GM19324 (cell line): ENCODE measurements around the gene GALNT5.
A peak's percentile ranks its signal among the peaks of the same experiment; 100 is the strongest.
"Not testable (repeated sequence)": the region's sequence is repeated elsewhere in the genome, so short reads cannot be mapped to it uniquely, and the experiment has no call there.

Source experiments
- ATAC-seq: cut with Tn5 transposase; IDR thresholded peaks from one replicate; pipeline ENCODE4 v1.9.1; 2021; ENCODE audit warnings: mild to moderate bottlenecking, moderate library complexity; ENCODE audit not compliant: unreplicated experiment, low FRiP score

GALNT5 gene

DNA sequence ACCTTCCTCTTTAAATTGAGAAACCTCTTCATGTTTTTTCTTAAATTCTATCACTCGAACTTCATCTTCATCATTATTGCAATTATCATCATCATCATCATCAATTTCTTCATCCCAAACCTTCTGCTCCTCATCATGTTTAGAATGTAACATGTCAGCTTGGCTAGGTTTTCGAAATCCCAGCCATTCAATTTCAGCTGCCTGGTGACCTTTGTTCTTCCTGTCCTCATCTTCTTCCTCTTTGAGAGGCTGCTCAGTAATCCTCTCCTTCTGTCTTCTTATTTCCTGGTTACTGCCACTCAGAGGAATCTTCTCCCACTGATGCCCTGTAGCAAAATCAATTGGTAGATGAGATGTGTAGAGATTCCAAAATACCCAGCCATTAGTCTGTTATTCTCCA lies 64.0 kb downstream of the GALNT5 start:
- no peak for ATAC-seq

DNA sequence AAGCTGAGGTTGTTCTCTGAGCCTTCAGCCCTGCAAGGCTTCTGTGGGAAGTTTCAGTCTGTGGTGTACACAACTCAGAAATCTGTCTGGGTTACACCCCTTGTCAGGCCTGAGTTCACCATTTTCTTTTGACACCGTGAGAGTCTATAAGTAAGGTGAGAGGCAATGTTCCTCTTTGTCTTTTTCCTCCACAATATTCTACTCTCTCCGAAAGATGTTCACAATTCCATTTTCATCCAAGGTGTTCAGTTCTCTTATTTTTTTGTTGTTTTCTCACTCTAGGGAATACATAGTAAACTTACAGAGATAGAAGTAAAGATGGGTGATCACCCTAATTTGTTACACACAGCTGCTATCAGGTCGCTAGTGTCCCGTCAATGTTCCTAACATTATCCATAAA lies 64.9 kb downstream of the GALNT5 start:
- no peak for ATAC-seq

DNA sequence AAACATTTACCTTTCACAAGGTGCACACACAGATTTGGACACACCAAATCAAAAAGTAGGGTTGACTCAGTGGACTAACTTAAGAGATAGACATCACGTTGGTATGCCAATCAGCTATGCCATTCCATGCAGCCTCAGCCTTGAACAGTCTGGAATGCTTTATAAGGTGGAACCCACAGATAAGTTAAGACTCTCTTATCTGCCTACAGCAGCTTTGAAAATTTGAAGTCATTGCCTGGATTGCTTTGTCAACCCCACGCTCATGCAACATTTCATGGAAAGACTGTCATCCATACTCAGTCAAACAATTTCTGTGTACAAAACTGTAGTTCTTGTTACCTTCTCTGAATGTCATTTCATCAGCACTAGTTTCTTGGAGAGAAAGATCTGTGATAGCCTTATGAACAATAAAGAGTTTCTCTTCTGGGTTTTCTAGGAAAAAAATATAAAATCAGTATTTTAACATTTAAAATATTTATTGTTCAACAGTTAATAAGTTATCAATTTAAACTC lies 66.9 kb downstream of the GALNT5 start:
- no peak for ATAC-seq

GRCh38 chr2:157325786-157326185 lies 68.3 kb downstream of the GALNT5 start, which contains the start of gene ERMN:
Gene ERMN, minus strand, starts transcription at chr2:157325824. Its CDS starts 182 bp downstream, at chr2:157325642.
- no peak for ATAC-seq

DNA sequence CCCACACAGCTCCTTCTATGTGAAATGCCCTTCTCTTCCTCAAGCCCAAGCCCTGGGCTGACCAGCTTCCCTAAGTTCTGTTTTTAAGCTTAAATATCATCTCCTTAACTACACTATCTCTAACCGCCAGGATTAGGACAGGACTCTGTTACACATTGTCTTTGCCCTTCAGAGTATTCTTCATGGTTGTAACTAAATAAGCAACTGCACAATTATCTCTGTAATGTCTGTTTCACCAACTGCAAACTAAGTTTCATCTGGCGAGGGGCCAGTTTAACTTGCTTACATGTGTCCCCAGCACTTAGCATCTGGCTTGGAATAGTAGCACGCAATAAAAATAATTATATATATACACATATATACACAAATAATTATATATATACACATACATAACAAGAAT lies 69.2 kb downstream of the GALNT5 start:
- ATAC-seq = no peak

DNA sequence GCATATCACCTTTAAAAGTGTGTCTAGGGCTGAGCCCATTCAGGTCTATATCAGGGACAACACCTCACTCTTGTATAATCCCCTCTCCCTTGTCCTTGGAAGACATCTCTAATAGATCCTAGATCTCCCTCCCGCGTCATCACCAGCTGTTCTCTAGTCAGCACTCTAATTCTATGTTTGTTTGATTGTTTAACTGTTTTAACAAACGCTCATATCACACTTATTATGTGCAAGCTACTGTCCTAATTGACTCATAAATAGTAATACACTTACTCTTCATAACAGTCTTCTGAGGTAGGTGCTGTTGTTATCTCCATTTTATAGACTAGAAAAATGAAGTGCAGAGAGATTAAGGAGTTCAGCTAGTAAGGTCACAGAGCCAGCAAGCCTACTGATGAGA lies 69.7 kb downstream of the GALNT5 start:
- ATAC-seq = peak; percentile 33

- peak; percentile 93 for ATAC-seq
Measured at GRCh38 chr2:157327621-157328500, 70.4 kb downstream of the GALNT5 start.

DNA sequence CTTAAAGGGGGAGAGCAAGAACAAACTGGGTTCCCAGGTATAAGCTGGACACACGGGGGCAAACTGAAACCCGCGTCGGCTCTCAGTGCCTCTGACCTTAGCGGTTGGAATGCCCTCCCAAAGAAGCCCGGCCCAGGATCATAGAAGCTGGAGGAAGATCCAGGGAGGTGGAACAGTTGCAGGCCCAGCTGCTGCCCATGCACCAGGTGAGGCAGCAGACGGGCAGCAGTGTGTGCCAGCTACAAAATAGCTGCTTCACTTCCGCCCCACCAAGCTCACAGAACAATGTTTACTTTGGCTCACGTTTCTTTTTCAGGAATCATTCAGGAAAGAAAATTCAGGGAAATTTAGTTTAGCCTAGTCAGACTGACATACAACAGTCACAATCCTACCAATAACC lies 72.0 kb downstream of the GALNT5 start:
- no peak for ATAC-seq

DNA sequence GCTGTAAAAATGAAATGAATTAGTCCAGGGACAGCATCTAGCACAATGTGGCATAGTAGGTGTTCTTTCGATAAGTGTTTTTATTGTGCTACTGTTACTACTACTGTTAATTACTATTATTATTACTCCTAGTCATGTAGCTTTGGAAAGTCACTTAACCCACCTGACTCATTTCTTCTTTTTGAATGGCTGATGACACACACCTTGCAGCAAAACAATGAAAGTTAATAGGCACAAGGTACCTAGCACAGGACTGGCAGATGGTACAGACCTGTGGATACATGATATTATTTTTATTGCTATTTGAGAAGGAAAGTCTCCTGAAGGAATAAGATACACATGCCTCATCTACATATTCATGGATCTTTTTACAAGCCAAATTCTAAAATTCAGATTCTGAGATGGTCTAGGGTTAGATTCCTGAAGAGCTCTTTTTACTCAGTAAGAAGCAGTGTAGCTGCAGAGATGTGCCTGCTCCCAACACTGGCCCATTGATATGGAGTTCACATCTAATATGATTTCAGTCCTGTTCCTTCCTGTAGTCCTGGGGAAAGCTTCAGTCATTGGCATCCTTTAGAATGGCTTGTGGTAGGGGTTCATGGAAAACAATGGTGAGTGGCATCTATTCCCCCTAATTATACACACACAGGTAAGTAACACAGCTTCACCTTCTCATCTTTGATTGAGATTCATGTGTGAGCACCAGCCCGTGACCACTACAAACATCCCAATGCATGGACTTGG lies 76.0 kb downstream of the GALNT5 start:
- ATAC-seq = no peak

- ATAC-seq = no peak
Measured at GRCh38 chr2:157334335-157334734, 76.8 kb downstream of the GALNT5 start.

- no peak for ATAC-seq
Measured at GRCh38 chr2:157334797-157335196, 77.3 kb downstream of the GALNT5 start.

DNA sequence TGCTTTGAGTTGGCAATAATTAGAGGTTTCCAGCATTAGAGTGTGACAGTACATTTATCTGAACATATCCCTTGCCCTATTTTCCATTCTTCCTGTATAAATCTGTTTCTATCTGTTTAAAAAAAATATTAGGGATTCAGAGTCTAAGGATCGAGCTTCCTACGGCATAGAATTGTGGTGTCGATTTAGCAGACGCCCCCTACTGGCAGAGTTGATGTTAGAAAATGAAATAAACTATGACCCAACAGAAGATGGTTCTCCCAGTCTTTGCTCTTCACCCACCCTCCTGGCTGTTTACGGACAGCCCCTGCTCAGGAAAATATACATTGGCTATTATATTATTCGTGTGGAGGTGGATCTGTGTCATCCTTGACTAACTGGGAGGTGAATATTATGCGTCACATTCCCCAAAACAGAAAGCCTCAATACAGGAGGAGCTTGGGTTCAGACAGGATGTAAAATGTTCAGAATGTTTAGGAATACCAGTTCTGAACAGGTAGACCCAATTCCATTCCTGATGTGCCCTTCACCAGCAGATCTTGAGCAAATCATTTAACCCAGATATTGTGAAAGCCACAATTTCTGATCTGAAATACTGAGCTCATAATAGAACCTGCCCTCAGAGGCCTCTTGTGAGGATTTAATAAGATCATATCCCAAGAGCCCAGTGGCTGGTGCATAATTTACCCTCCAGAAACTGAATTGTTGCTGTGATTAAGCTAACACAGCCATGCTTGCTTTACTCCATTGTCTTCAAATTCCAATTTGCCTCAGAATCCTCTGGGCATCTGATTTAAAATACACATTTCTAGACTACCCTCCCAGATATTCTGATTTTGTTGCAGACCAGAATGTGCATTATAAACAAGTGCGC lies 78.9 kb downstream of the GALNT5 start:
- no peak for ATAC-seq

DNA sequence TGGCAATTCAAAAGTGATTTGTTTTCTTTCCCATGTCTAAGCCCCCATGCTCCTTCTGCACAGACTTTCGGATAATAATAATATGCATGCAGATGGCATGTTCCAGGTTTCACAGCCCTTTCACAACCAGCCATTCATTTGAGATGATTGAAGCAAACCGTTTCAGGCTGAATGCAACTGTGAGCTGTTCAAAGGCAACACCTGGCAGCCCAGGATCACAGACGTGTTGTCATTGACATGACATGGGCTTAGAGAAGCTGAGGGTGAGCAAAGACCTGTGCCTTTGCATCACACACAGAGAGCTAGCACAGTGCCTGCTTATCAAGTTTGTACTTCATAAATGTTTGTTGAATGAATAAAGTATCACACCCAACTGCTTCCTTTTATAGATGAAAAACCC lies 80.5 kb downstream of the GALNT5 start:
- ATAC-seq = no peak

- ATAC-seq = no peak
Measured at GRCh38 chr2:157339965-157340655, 82.6 kb downstream of the GALNT5 start.

- ATAC-seq = not testable (repeated sequence)
Measured at GRCh38 chr2:157341381-157341780, 83.9 kb downstream of the GALNT5 start.

DNA sequence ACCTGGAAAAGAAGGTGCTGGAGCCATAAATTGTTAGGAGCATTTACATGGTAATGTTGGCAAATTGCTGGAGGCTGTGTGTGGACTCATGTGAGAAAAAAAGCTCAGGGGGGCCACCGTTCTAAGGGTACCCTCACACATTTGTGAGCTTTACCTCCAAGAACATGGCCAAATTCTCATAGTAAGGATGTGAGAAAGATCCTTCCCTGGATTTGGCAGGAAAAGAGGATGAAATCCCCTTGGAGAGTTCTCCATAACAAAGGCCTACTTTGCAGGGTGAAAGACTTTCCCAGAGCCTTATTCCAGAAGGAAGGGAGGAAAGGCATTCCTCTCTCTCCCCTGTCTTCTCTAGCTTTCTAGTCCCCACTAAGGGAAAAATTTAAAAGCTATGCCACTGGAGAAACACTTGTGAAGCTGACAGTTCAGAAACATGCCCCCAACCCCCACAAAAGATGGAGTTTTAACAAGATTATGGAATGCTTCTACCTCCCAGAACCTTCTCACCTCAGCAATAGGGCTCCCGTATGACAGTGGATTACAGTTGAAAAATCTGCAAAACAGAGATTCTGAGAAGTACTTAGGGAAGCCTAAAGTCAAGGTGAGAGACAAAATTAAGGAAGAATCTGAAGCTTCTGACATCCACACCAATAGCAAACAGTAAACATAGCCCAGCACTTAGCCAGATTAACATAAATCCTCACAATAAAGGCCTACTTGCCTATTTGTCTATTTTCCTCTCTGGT lies 88.3 kb downstream of the GALNT5 start:
- no peak for ATAC-seq

GRCh38 chr2:157348291-157348921 lies 90.9 kb downstream of the GALNT5 start:
- ATAC-seq = no peak

DNA sequence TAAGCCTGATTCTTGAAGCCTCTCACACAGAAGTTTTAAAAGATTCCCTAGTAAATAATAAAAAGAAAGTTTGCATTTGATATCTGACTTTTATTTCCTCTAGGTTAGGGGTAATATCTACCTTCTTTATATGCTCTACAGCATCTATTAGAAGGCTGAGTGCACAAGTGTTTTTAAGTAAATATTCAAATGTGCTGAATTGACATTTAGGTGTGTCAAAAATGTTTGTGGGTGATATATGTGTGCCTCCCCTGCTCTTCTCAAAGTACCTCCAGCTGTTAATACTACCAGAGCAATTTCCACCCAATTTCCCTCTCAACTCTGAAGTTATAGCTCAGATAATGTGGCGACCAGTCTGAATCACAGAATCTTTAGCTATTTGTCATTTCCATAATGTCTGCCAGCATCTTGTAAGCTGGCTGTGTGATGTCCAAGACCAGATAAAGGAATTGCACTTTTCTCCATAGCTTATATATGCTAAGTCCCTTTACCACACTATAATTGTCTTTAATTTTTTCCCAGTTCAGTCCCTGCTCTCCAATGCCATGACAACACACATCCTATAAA lies 92.5 kb downstream of the GALNT5 start:
- ATAC-seq = no peak
